ENCODE data around the gene LCP2.

DNA sequence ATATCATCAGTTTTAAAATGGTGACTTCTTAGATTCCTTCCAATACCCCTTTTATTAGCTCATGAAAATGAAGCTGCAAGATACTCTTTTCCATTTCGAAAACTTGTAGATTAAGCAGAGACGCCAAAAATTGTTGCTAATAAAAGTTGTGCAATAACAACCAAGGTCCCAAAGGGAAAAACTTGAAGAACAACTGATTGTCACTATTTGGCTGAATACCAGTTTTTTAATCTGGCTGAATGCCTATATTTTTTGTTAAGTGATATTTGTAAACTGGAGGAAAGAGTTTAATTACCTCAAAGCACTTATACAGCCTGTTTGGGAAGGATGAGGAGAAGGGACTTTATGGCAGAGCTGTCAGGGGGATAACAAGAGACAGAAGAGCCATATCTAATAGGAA is 50.2 kb downstream of the LCP2 start:
- TF ChIP-seq, protein P1, sequence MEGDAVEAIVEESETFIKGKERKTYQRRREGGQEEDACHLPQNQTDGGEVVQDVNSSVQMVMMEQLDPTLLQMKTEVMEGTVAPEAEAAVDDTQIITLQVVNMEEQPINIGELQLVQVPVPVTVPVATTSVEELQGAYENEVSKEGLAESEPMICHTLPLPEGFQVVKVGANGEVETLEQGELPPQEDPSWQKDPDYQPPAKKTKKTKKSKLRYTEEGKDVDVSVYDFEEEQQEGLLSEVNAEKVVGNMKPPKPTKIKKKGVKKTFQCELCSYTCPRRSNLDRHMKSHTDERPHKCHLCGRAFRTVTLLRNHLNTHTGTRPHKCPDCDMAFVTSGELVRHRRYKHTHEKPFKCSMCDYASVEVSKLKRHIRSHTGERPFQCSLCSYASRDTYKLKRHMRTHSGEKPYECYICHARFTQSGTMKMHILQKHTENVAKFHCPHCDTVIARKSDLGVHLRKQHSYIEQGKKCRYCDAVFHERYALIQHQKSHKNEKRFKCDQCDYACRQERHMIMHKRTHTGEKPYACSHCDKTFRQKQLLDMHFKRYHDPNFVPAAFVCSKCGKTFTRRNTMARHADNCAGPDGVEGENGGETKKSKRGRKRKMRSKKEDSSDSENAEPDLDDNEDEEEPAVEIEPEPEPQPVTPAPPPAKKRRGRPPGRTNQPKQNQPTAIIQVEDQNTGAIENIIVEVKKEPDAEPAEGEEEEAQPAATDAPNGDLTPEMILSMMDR (IDR thresholded peaks at IDR 0.05), result no peak
- TF ChIP-seq EZH2 (IDR thresholded peaks at IDR 0.05; ENCODE audit: borderline replicate concordance, insufficient read depth, low read depth, low read length, poor library complexity, severe bottlenecking), result no peak

All from B cell (primary cell).